HCT116 (cell line): ENCODE measurements around the gene FBXO7. TPM values are rescaled to one million over a fixed set of nuclear protein-coding genes. Genes with fewer than 3 reads are reported as not detected.

Source experiments
- ATAC-seq: fragments of 200-7000 bp; cut with Tn5 transposase; 2 replicates; pipeline ENCODE4 v1.9.1; 2020; ENCODE audit warnings: mild to moderate bottlenecking, moderate library complexity
- BruUV-seq: library from RNA; stranded (reverse); fragments of 400-500 nt; replicated peaks from 2 replicates; lab custom pipeline; 2021; lab: Mats Ljungman, UMichigan
- CTCF ChIA-PET: fragments of 300-600 bp; sonication (Branson Sonifier 250); formaldehyde crosslinking; loops from one replicate; lab custom pipeline; 2021; ENCODE audit warnings: antibody characterized with exemption; lab: Charles Lee
- POLR2A ChIA-PET: fragments of 300-600, 350-600 bp; sonication (Branson Sonifier 250); formaldehyde crosslinking; loops from one replicate; lab custom pipeline; 2021; ENCODE audit warnings: antibody characterized with exemption; lab: Charles Lee
- RAD21 ChIA-PET, 2 experiments: fragments of 300-600 bp; sonication (Branson Sonifier 250); formaldehyde crosslinking; loops; one replicate each; lab custom pipeline; 2023; ENCODE audit warnings: low total read pairs in 2 of 2; ENCODE audit not compliant: uncharacterized antibody in 2 of 2, unreplicated experiment in 2 of 2, low non-redundant PET in 1 of 2; lab: Charles Lee
- DNase-seq: peaks from one replicate; pipeline ENCODE4 v3.0.0-alpha.2; 2010; ENCODE audit warnings: low read depth, low spot score
- H2AFZ ChIP-seq: fragments of 200-600 bp; shearing (Covaris generic), sonication (generic); 2 replicates; pipeline ENCODE4 v1.6.1; 2017; ENCODE audit warnings: low read depth, mixed run types, mixed read lengths, antibody characterized with exemption, low read length; ENCODE audit not compliant: poor library complexity, severe bottlenecking
- H3K27ac ChIP-seq: 2 replicates; pipeline ENCODE4 v1.5.1; 2012; ENCODE audit warnings: low read depth, low read length
- H3K27me3 ChIP-seq: fragments of 200-600 bp; sonication (generic); 2 replicates; pipeline ENCODE4 v1.6.1; 2016; ENCODE audit warnings: mixed run types, low read length, mixed read lengths; ENCODE audit not compliant: insufficient read depth
- H3K36me3 ChIP-seq, 2 experiments: fragments of 200-500 bp in 1 of 2; fragments of 200-600 bp in 1 of 2; sonication (Bioruptor generic) in 1 of 2; sonication (generic) in 1 of 2; 2 replicates each; pipeline versions ENCODE4 v1.5.1 to v1.6.1; 2014 to 2016; ENCODE audit warnings: low read length in 2 of 2, inconsistent platforms in 1 of 2, mixed read lengths in 1 of 2, mixed run types in 1 of 2; ENCODE audit not compliant: insufficient read depth in 2 of 2, control insufficient read depth in 1 of 2
- H3K4me1 ChIP-seq, 2 experiments: fragments of 200-600 bp in 1 of 2; sonication (generic) in 1 of 2; 2 replicates each; pipeline versions ENCODE4 v1.5.1 to v1.6.1; 2012 to 2017; ENCODE audit warnings: low read length in 2 of 2, inconsistent platforms in 1 of 2, mild to moderate bottlenecking in 1 of 2, mixed read lengths in 1 of 2, mixed run types in 1 of 2, moderate library complexity in 1 of 2; ENCODE audit not compliant: insufficient read depth in 2 of 2, control insufficient read depth in 1 of 2
- H3K4me2 ChIP-seq: fragments of 200-600 bp; sonication (generic); 2 replicates; pipeline ENCODE4 v1.6.1; 2017; ENCODE audit warnings: mixed run types, low read length, mixed read lengths
- H3K4me3 ChIP-seq, 2 experiments: fragments of 200-600 bp in 1 of 2; sonication (generic) in 1 of 2; replicated peaks in 1 of 2; 2 replicates each; pipeline ENCODE4 v1.5.1; 2011 to 2016; ENCODE audit warnings: low read length in 2 of 2, control low read depth in 1 of 2, low read depth in 1 of 2, mild to moderate bottlenecking in 1 of 2, mixed read lengths in 1 of 2, mixed run types in 1 of 2
- H3K79me2 ChIP-seq: fragments of 200-600 bp; sonication (generic); 2 replicates; pipeline ENCODE4 v1.6.1; 2017; ENCODE audit warnings: mild to moderate bottlenecking, mixed run types, low read length, moderate library complexity, mixed read lengths; ENCODE audit not compliant: insufficient read depth
- H3K9ac ChIP-seq: fragments of 200-600 bp; sonication (generic); 2 replicates; pipeline ENCODE4 v1.6.1; 2016; ENCODE audit warnings: low read length, mixed read lengths
- H3K9me2 ChIP-seq: fragments of 200-600 bp; sonication (generic), shearing (Covaris generic); 2 replicates; pipeline ENCODE4 v1.6.1; 2017; ENCODE audit warnings: mixed run types, mild to moderate bottlenecking, moderate library complexity; ENCODE audit not compliant: insufficient read depth
- H3K9me3 ChIP-seq, 2 experiments: fragments of 200-500 bp in 1 of 2; fragments of 200-600 bp in 1 of 2; sonication (Bioruptor generic) in 1 of 2; sonication (generic) in 1 of 2; 2 replicates each; pipeline ENCODE4 v1.6.1; 2014 to 2017; ENCODE audit warnings: low read length in 2 of 2, mixed read lengths in 2 of 2, inconsistent platforms in 1 of 2, low read depth in 1 of 2, mild to moderate bottlenecking in 1 of 2, mixed run types in 1 of 2, moderate library complexity in 1 of 2; ENCODE audit not compliant: control insufficient read depth in 1 of 2, insufficient read depth in 1 of 2
- H4K20me1 ChIP-seq: fragments of 200-600 bp; sonication (generic), shearing (Covaris generic); 2 replicates; pipeline ENCODE4 v1.6.1; 2017; ENCODE audit warnings: mixed run types, mild to moderate bottlenecking, moderate library complexity; ENCODE audit not compliant: insufficient read depth
- CBX3 ChIP-seq: IDR thresholded peaks from 2 replicates; pipeline ENCODE4 v1.6.1; 2012; ENCODE audit warnings: low read depth
- EGR1 ChIP-seq: IDR thresholded peaks from 2 replicates; pipeline ENCODE4 v1.6.1; 2012; ENCODE audit warnings: low read depth
- ELF1 ChIP-seq: IDR thresholded peaks from 2 replicates; pipeline ENCODE4 v1.6.1; 2012; ENCODE audit warnings: low read depth, borderline replicate concordance
- EZH2 ChIP-seq: fragments of 200-600 bp; sonication (generic); IDR thresholded peaks from 2 replicates; pipeline ENCODE4 v1.6.1; 2017; ENCODE audit warnings: antibody characterized with exemption, mixed run types
- EZH2phosphoT487 ChIP-seq: fragments of 200-600 bp; IDR thresholded peaks from 2 replicates; pipeline ENCODE4 v1.6.1; 2018; ENCODE audit warnings: antibody characterized with exemption, borderline replicate concordance
- JUND ChIP-seq: IDR thresholded peaks from 2 replicates; pipeline ENCODE4 v1.6.1; 2012
- RAD21 ChIP-seq: IDR thresholded peaks from 2 replicates; pipeline ENCODE4 v1.6.1; 2012; ENCODE audit warnings: low read depth, mild to moderate bottlenecking
- SRF ChIP-seq: IDR thresholded peaks from 2 replicates; pipeline ENCODE4 v1.6.1; 2012; ENCODE audit warnings: low read depth
- ZFX ChIP-seq: fragments of 450-650 bp; IDR thresholded peaks from 2 replicates; pipeline ENCODE4 v1.6.1; 2017
- ZNF274 ChIP-seq: fragments of 200-500 bp; sonication (Bioruptor generic); IDR thresholded peaks from 2 replicates; pipeline ENCODE4 v1.6.1; 2014; ENCODE audit warnings: mild to moderate bottlenecking, low read depth, low read length, inconsistent platforms
- intact Hi-C: fragments of 100-400 bp; cut with micrococcal nuclease; formaldehyde crosslinking; loops from 2 replicates; pipeline ENCODE4 v1.10.0; 2022
- total RNA-seq: library from RNA; stranded (reverse); gene quantifications from one replicate; pipeline ENCODE4 v1.2.1, GENCODE V29; 2021; ENCODE audit not compliant: unreplicated experiment
- TF ChIP-seq, protein P1 (sequence below), 3 experiments: fragments of 200-600 bp in 1 of 3; sonication (generic) in 1 of 3; IDR thresholded peaks in 2 of 3; conservative IDR thresholded peaks in 1 of 3; 2 replicates each; pipeline ENCODE4 v1.5.1; 2012 to 2017; ENCODE audit warnings: low read depth in 2 of 3, low read length in 2 of 3, antibody characterized with exemption in 1 of 3, borderline replicate concordance in 1 of 3, control low read depth in 1 of 3, mild to moderate bottlenecking in 1 of 3, mixed read lengths in 1 of 3, mixed run types in 1 of 3, moderate library complexity in 1 of 3; ENCODE audit not compliant: insufficient read depth in 1 of 3
- TF ChIP-seq, protein P2 (sequence below): IDR thresholded peaks from 2 replicates; pipeline ENCODE4 v1.6.1; 2012
- TF ChIP-seq, protein P3 (sequence below): IDR thresholded peaks from 2 replicates; pipeline ENCODE4 v1.6.1; 2011; ENCODE audit warnings: mild to moderate bottlenecking, low read length, moderate library complexity; ENCODE audit not compliant: insufficient replicate concordance; ENCODE audit errors: extremely low read depth
- TF ChIP-seq, protein P4 (sequence below): IDR thresholded peaks from 2 replicates; pipeline ENCODE4 v1.6.1; 2012; ENCODE audit warnings: low read depth

Gene FBXO7
- total RNA-seq, 1 experiment from 2014 or later, result 69.2 TPM

DNA sequence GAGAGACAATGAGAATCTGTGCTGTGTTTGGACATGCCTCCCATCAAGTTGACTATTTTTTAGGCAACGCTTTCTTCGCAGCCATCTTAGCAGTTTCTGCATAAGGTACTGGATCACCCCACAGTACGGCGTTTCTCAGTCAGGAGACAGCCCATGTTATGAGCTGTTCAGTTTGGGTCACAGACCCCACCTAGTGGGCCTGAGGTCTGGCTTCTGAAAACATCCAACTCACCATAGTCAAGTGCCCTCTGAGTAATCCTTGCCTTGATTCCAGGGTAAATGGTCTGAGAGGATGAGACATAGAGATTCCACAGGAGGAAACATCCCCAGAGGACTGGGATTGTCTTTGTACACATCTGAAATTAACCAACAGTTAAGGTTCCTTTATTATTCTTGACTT is 17.6 kb upstream of the FBXO7 start:
- Histone ChIP-seq H3K4me3 (no peak overlapping the region), H3K9me2 (no peaks in the 10 kb centered on the region), H3K4me2 (no peak overlapping the region), H3K36me3 (no peaks in the 10 kb centered on the region), H3K9ac (no peak overlapping the region), H3K79me2 (no peaks in the 10 kb centered on the region), H3K4me1 (no peaks in the 10 kb centered on the region), H3K27ac (no peak overlapping the region), H3K27me3 (peaks cover 28% of the 10 kb centered on the region), H3K9me3 (no peaks in the 10 kb centered on the region), H2AFZ (no peak overlapping the region), H4K20me1 (no peaks in the 10 kb centered on the region)
- RAD21 ChIA-PET, result no interaction called here
- intact Hi-C loops, result no loop called here
- BruUV-seq, result no TSS peak
- no peak for ATAC-seq
- CTCF ChIA-PET, result no interaction called here
- POLR2A ChIA-PET, result no interaction called here
- TF ChIP-seq ZFX, result no peak
- TF ChIP-seq, protein P1, sequence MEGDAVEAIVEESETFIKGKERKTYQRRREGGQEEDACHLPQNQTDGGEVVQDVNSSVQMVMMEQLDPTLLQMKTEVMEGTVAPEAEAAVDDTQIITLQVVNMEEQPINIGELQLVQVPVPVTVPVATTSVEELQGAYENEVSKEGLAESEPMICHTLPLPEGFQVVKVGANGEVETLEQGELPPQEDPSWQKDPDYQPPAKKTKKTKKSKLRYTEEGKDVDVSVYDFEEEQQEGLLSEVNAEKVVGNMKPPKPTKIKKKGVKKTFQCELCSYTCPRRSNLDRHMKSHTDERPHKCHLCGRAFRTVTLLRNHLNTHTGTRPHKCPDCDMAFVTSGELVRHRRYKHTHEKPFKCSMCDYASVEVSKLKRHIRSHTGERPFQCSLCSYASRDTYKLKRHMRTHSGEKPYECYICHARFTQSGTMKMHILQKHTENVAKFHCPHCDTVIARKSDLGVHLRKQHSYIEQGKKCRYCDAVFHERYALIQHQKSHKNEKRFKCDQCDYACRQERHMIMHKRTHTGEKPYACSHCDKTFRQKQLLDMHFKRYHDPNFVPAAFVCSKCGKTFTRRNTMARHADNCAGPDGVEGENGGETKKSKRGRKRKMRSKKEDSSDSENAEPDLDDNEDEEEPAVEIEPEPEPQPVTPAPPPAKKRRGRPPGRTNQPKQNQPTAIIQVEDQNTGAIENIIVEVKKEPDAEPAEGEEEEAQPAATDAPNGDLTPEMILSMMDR (IDR thresholded peaks at IDR 0.05 in 2 of 3, conservative IDR thresholded peaks at IDR 0.05 in 1 of 3; ENCODE audit: borderline replicate concordance in 1 of 3, insufficient read depth in 1 of 3, low read depth in 2 of 3, low read length in 2 of 3), result no peak
- no peak for TF ChIP-seq JUND
- DNase-seq, result no peak

DNA sequence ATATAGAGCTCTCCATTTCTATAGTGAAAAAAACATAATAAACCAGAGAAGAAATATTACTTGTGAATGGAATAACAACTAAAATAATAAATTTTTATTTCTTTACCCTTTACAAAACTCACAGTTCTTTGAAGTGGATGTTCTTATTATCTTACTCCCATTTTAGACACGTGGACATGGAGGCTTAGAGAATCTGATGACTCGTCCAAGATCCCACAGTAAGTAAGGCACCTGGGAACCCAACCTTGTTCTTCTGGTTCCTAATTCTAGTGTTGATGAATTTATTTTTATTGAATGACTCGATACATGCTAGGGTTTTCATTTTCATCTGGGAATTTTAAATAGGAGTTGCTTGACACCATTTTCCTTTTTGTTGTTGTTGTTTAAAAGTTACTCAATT is 12.2 kb upstream of the FBXO7 start:
- H3K9me3 ChIP-seq, result no peaks in the 10 kb centered on the region
- ChIA-PET CTCF (no interaction called here), POLR2A (no interaction called here)
- H3K4me2 ChIP-seq, result no peak overlapping the region
- no peaks in the 10 kb centered on the region for H3K36me3 ChIP-seq
- H2AFZ ChIP-seq, result no peak overlapping the region
- H3K4me3 ChIP-seq, result no peak overlapping the region
- no peak for ATAC-seq
- peaks cover 8% of the 10 kb centered on the region; the same call in 1 of the 2 replicates for H3K27me3 ChIP-seq
- intact Hi-C loops, result no loop called here
- H3K9ac ChIP-seq, result no peak overlapping the region
- TF ChIP-seq, protein P2, sequence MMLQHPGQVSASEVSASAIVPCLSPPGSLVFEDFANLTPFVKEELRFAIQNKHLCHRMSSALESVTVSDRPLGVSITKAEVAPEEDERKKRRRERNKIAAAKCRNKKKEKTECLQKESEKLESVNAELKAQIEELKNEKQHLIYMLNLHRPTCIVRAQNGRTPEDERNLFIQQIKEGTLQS, result no peak
- no peak for TF ChIP-seq RAD21
- TF ChIP-seq, protein P3, sequence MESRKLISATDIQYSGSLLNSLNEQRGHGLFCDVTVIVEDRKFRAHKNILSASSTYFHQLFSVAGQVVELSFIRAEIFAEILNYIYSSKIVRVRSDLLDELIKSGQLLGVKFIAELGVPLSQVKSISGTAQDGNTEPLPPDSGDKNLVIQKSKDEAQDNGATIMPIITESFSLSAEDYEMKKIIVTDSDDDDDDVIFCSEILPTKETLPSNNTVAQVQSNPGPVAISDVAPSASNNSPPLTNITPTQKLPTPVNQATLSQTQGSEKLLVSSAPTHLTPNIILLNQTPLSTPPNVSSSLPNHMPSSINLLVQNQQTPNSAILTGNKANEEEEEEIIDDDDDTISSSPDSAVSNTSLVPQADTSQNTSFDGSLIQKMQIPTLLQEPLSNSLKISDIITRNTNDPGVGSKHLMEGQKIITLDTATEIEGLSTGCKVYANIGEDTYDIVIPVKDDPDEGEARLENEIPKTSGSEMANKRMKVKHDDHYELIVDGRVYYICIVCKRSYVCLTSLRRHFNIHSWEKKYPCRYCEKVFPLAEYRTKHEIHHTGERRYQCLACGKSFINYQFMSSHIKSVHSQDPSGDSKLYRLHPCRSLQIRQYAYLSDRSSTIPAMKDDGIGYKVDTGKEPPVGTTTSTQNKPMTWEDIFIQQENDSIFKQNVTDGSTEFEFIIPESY, result no peak
- TF ChIP-seq EZH2, result no peak
- TF ChIP-seq EZH2phosphoT487, result no peak
- TF ChIP-seq ZNF274, result no peak
- TF ChIP-seq, protein P4, sequence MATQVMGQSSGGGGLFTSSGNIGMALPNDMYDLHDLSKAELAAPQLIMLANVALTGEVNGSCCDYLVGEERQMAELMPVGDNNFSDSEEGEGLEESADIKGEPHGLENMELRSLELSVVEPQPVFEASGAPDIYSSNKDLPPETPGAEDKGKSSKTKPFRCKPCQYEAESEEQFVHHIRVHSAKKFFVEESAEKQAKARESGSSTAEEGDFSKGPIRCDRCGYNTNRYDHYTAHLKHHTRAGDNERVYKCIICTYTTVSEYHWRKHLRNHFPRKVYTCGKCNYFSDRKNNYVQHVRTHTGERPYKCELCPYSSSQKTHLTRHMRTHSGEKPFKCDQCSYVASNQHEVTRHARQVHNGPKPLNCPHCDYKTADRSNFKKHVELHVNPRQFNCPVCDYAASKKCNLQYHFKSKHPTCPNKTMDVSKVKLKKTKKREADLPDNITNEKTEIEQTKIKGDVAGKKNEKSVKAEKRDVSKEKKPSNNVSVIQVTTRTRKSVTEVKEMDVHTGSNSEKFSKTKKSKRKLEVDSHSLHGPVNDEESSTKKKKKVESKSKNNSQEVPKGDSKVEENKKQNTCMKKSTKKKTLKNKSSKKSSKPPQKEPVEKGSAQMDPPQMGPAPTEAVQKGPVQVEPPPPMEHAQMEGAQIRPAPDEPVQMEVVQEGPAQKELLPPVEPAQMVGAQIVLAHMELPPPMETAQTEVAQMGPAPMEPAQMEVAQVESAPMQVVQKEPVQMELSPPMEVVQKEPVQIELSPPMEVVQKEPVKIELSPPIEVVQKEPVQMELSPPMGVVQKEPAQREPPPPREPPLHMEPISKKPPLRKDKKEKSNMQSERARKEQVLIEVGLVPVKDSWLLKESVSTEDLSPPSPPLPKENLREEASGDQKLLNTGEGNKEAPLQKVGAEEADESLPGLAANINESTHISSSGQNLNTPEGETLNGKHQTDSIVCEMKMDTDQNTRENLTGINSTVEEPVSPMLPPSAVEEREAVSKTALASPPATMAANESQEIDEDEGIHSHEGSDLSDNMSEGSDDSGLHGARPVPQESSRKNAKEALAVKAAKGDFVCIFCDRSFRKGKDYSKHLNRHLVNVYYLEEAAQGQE, result no peak
- TF ChIP-seq SRF, result no peak
- no peak for TF ChIP-seq ELF1
- TF ChIP-seq CBX3, result no peak
- TF ChIP-seq EGR1, result no peak
- TF ChIP-seq, all 23 proteins: peak for 0
- H3K27ac ChIP-seq, result no peak overlapping the region
- no peaks in the 10 kb centered on the region for H3K79me2 ChIP-seq
- H3K4me1 ChIP-seq, result no peaks in the 10 kb centered on the region
- BruUV-seq, result no TSS peak
- H4K20me1 ChIP-seq, result no peaks in the 10 kb centered on the region
- no peaks in the 10 kb centered on the region for H3K9me2 ChIP-seq
- RAD21 ChIA-PET, result no interaction called here
- DNase-seq, result no peak
